GM12865 (cell line): ENCODE measurements around the gene PRRC2B.
"Not testable (repeated sequence)": the region's sequence is repeated elsewhere in the genome, so short reads cannot be mapped to it uniquely, and the experiment has no call there.

Experiments used
- DNase-seq: peaks from one replicate; pipeline ENCODE4 v3.0.0; 2010; ENCODE audit warnings: low read depth
- H3K4me3 ChIP-seq: 2 replicates; pipeline ENCODE4 v1.5.1; 2011; ENCODE audit warnings: mild to moderate bottlenecking, low read depth, low read length, control low read depth
- TF ChIP-seq, protein P1 (sequence below): IDR thresholded peaks from 2 replicates; pipeline ENCODE4 v1.5.1; 2011; ENCODE audit warnings: low read length, control low read depth, low read depth, inconsistent platforms; ENCODE audit not compliant: insufficient read depth; ENCODE audit errors: missing control alignments

The PRRC2B gene

DNA sequence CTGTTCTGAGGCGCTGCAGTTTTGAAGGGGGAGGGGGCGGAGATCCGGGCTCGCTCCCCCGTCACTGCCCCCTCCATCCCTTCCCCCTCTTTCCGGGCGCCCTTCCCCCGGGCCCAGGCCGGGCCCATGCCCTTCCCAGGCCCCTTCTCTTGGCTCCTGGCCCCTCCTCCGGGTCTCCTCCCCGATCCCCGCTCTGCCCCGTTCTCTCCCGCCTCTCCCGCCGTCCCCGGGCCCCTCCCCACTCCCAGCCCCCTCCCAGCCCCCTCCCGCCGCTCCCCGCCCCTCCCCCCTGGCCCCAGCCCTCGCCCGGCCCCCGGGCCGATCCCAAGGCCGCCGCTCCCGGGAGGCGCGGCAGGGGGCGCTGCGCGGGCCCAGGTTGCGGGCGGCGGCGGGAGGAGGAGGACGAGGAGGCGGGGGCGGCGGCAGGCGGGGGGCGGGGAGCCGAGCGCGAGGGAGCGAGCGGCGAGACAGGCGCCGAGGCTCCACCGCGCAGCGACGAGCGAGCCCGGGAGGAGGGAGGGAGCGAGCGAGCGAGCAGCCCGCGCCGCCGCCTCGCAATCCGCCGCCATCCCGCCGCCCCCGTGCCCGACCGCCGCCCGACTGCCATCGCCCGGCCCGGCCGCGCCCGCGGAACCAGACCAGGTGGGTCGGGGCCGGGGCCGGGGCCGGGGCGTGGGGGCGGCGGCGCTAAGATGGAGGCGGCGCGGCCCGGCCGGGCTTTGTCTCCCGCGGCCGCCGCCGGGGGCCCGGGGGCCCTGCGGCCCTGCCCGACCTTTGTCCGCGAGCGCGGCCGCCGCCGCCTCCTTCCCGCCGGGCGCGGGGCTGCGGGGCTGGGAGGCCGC is at the start of gene PRRC2B:
Gene PRRC2B, plus strand, starts transcription at position 465 of the 842 bp plus-strand sequence. CDS start 36,059 bp downstream, outside the sequence.
- peak within 1 kb of the TSS; percentile 95 for H3K4me3 ChIP-seq
- DNase-seq = peak; percentile 91
- TF ChIP-seq, protein P1, sequence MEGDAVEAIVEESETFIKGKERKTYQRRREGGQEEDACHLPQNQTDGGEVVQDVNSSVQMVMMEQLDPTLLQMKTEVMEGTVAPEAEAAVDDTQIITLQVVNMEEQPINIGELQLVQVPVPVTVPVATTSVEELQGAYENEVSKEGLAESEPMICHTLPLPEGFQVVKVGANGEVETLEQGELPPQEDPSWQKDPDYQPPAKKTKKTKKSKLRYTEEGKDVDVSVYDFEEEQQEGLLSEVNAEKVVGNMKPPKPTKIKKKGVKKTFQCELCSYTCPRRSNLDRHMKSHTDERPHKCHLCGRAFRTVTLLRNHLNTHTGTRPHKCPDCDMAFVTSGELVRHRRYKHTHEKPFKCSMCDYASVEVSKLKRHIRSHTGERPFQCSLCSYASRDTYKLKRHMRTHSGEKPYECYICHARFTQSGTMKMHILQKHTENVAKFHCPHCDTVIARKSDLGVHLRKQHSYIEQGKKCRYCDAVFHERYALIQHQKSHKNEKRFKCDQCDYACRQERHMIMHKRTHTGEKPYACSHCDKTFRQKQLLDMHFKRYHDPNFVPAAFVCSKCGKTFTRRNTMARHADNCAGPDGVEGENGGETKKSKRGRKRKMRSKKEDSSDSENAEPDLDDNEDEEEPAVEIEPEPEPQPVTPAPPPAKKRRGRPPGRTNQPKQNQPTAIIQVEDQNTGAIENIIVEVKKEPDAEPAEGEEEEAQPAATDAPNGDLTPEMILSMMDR = peak; percentile 58

DNA sequence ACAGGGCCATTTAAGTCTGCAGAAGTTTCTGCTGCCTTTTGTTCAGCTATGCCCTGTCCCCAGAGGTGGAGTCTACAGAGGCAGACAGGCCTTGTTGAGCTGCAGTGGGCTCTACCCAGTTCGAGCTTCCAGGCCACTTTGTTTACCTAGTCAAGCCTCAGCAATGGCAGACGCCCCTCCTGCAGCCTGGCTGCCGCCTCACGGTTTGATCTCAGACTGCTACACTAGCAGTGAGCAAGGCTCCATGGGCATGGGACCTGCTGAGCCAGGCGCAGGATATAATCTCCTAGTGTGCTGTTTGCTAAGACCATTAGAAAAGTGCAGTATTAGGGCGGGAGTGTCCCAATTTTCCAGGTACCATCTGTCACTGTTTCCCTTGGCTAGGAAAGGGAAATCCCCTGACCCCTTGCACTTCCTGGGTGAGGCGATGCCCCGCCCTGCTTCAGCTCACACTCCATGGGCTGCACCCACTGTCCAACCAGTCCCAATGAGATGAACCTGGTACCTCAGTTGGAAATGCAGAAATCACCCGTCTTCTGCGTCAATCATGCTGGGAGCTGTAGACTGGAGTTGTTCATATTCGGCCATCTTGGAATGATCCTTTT is 48.9 kb upstream of the PRRC2B start:
- H3K4me3 ChIP-seq, DNase-seq: not testable (repeated sequence)

- TF ChIP-seq, protein P1 = no peak
- no peak overlapping the region for H3K4me3 ChIP-seq
- no peak for DNase-seq
These were observed 47.3 kb upstream of the PRRC2B start for GRCh38 chr9:131346559-131346958.

DNA sequence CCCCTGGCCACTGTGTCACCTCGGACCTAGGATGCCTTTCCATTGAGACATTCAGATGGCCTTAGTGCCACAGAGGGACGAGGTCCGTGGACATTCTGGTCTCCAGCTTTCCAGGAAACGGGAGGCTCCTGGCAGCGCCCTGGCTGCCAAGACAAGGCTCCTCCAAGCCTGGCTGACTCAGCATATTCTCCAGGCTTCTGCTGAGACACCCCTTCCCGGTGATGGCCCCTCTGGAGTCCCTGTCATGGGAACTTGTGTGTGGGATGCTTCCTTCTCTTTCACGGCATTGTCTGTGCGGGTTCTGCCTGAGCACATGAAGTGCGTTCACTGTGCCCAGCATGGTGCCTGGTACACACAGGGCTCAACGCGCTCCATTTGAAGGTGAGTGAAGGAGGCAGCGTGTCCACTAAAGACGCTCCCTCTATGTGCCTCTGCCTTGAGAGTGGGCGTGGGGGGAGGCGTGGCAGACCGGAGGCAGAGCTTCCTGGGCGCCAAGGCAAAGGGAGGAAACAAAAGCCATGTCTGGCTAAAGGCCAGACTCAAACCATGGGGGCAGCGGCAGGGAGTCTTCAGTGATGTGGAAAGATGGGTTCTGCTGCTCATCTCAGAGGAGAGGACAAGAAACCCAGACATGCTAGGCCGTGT is 46.4 kb upstream of the PRRC2B start:
- TF ChIP-seq, protein P1 = no peak
- no peak overlapping the region for H3K4me3 ChIP-seq
- DNase-seq = no peak

GRCh38 chr9:131348631-131349521 is 45.0 kb upstream of the PRRC2B start:
- DNase-seq = no peak
- TF ChIP-seq, protein P1 = peak; percentile 20
- no peak overlapping the region for H3K4me3 ChIP-seq

- H3K4me3 ChIP-seq = no peak overlapping the region
- DNase-seq = no peak
- TF ChIP-seq, protein P1 = no peak
These were observed 44.4 kb upstream of the PRRC2B start for GRCh38 chr9:131349522-131349880.
